Suprapubic skin (tissue), 4 donors: Measurements from ENCODE around the gene ZBTB46. TPM values are rescaled to one million over a fixed set of nuclear protein-coding genes. Genes with fewer than 3 reads are reported as not detected.

ENCODE experiments used
- DNase-seq, 2 donors: peaks; one replicate each; pipeline ENCODE4 v3.0.0-alpha.2; 2019; ENCODE audit warnings: low spot score in 2 of 2
- H3K27ac ChIP-seq: fragments of 200-600 bp; sonication (generic); one replicate; pipeline ENCODE4 v1.5.1; 2019
- H3K27me3 ChIP-seq: fragments of 200-600 bp; sonication (generic); one replicate; pipeline ENCODE4 v1.5.1; 2019
- H3K36me3 ChIP-seq: fragments of 200-600 bp; sonication (generic); one replicate; pipeline ENCODE4 v1.5.1; 2019
- H3K4me1 ChIP-seq: fragments of 200-600 bp; sonication (generic); one replicate; pipeline ENCODE4 v1.5.1; 2019
- H3K4me3 ChIP-seq: fragments of 200-600 bp; sonication (generic); one replicate; pipeline ENCODE4 v1.5.1; 2019; ENCODE audit warnings: mild to moderate bottlenecking
- H3K9me3 ChIP-seq: fragments of 200-600 bp; sonication (generic); one replicate; pipeline ENCODE4 v1.5.1; 2019
- CTCF ChIP-seq, 2 donors: fragments of 200-600 bp in 1 of 2; fragments of 450-650 bp in 1 of 2; sonication (generic) in 1 of 2; IDR thresholded peaks; one replicate each; pipeline ENCODE4 v1.5.1; 2016 to 2019; ENCODE audit warnings: antibody characterized with exemption in 2 of 2, mild to moderate bottlenecking in 1 of 2, moderate library complexity in 1 of 2
- EP300 ChIP-seq: sonication (generic); formaldehyde crosslinking; IDR thresholded peaks from one replicate; pipeline ENCODE4 v1.6.1; 2017; ENCODE audit warnings: antibody characterized with exemption
- POLR2A ChIP-seq, 2 donors: fragments of 450-650 bp; IDR thresholded peaks; one replicate each; pipeline ENCODE4 v1.6.1; 2017; ENCODE audit warnings: antibody characterized with exemption in 2 of 2, mild to moderate bottlenecking in 2 of 2, moderate library complexity in 2 of 2
- POLR2AphosphoS5 ChIP-seq, 3 donors: sonication (generic); formaldehyde crosslinking; IDR thresholded peaks; one replicate each; pipeline ENCODE4 v1.6.1; 2017; ENCODE audit warnings: antibody characterized with exemption in 3 of 3
- WGBS: methylation state at CpG from one replicate; pipeline ENCODE4 v1.1.5; 2018; 5-methylcytosine and 5-hydroxymethylcytosine counted together
- total RNA-seq, 4 donors: library from RNA; depleted of rRNA; stranded (reverse); fragments of >200 nt; gene quantifications; one replicate each; pipeline ENCODE4 v1.1.0, GENCODE V29; 2016

The ZBTB46 gene
- total RNA-seq, 4 donors from 2014 or later = 3.4 to 5.1 (median 4.4) TPM

GRCh38 chr20:63839620-63840019, 8.6 kb upstream of the ZBTB46 start:
- Histone ChIP-seq H3K36me3 (no peaks in the 10 kb centered on the region), H3K27me3 (peaks cover 1% of the 10 kb centered on the region), H3K9me3 (no peaks in the 10 kb centered on the region), H3K27ac (no peak overlapping the region), H3K4me1 (peaks cover 17% of the 10 kb centered on the region), H3K4me3 (no peak overlapping the region)
- no peak for TF ChIP-seq EP300
- no peak for TF ChIP-seq CTCF (IDR thresholded peaks at IDR 0.05)
- no peak for TF ChIP-seq POLR2AphosphoS5 (IDR thresholded peaks at IDR 0.05)
- TF ChIP-seq POLR2A (IDR thresholded peaks at IDR 0.05) = no peak
- DNase-seq = no peak
- WGBS = 92% methylated on average over 13 of the region's 13 CpGs

GRCh38 chr20:63837479-63837878, 6.4 kb upstream of the ZBTB46 start:
- H3K27ac ChIP-seq = no peak overlapping the region
- H3K9me3 ChIP-seq = no peaks in the 10 kb centered on the region
- no peak for DNase-seq

GRCh38 chr20:63836458-63837344, 5.6 kb upstream of the ZBTB46 start:
- Histone ChIP-seq H3K27ac (no peak overlapping the region), H3K4me3 (no peak overlapping the region), H3K9me3 (no peaks in the 10 kb centered on the region), H3K4me1 (peaks cover 30% of the 10 kb centered on the region), H3K27me3 (no peaks in the 10 kb centered on the region), H3K36me3 (no peaks in the 10 kb centered on the region)
- 90% methylated on average over 14 of the region's 27 CpGs for WGBS
- no peak for TF ChIP-seq POLR2A (IDR thresholded peaks at IDR 0.05)
- TF ChIP-seq POLR2AphosphoS5 (IDR thresholded peaks at IDR 0.05) = no peak
- TF ChIP-seq EP300 = no peak
- no peak for TF ChIP-seq CTCF (IDR thresholded peaks at IDR 0.05)
- DNase-seq = no peak

More at GRCh38 chr20:63837479-63837878, 6.4 kb upstream of the ZBTB46 start:
- Histone ChIP-seq H3K4me3 (no peak overlapping the region), H3K27me3 (no peaks in the 10 kb centered on the region), H3K36me3 (no peaks in the 10 kb centered on the region), H3K4me1 (peaks cover 22% of the 10 kb centered on the region)
- WGBS = 42% methylated on average over 7 of the region's 8 CpGs
- TF ChIP-seq POLR2AphosphoS5 (IDR thresholded peaks at IDR 0.05) = no peak
- no peak for TF ChIP-seq POLR2A (IDR thresholded peaks at IDR 0.05)
- TF ChIP-seq CTCF (IDR thresholded peaks at IDR 0.05) = no peak
- no peak for TF ChIP-seq EP300

- WGBS = 6% methylated on average over 2 of the region's 21 CpGs
- peak overlapping the region; percentile 24 for H3K27ac ChIP-seq
- peak in 1 of 2 donors; percentile 86 for DNase-seq
- no peaks in the 10 kb centered on the region for H3K36me3 ChIP-seq
- TF ChIP-seq CTCF (IDR thresholded peaks at IDR 0.05) = no peak
- TF ChIP-seq POLR2A (IDR thresholded peaks at IDR 0.05) = no peak
- no peak for TF ChIP-seq POLR2AphosphoS5 (IDR thresholded peaks at IDR 0.05)
- no peak for TF ChIP-seq EP300
- peaks cover 37% of the 10 kb centered on the region for H3K4me1 ChIP-seq
- H3K27me3 ChIP-seq = no peaks in the 10 kb centered on the region
- no peak overlapping the region for H3K4me3 ChIP-seq
- H3K9me3 ChIP-seq = no peaks in the 10 kb centered on the region
These were observed 4.2 kb upstream of the ZBTB46 start for GRCh38 chr20:63835021-63835858.

- no peak for DNase-seq
- Histone ChIP-seq H3K9me3 (no peaks in the 10 kb centered on the region), H3K27me3 (no peaks in the 10 kb centered on the region), H3K27ac (no peak overlapping the region), H3K4me3 (no peak overlapping the region), H3K36me3 (no peaks in the 10 kb centered on the region), H3K4me1 (peaks cover 44% of the 10 kb centered on the region)
- TF ChIP-seq POLR2A (IDR thresholded peaks at IDR 0.05) (no peak), CTCF (IDR thresholded peaks at IDR 0.05) (no peak), EP300 (no peak), POLR2AphosphoS5 (IDR thresholded peaks at IDR 0.05) (no peak)
- WGBS = no CpG with 5 or more reads among the region's 9 CpGs
These were observed 3.4 kb upstream of the ZBTB46 start for GRCh38 chr20:63834491-63834880.
